CD4-positive, CD25-positive, alpha-beta regulatory T cell (primary cell): ENCODE data around the gene TRPM3. TPM values are rescaled to one million over a fixed set of nuclear protein-coding genes. Genes with fewer than 3 reads are reported as not detected.

Experiments
- ATAC-seq, 2 donors: fragments of 150-1000 bp; cut with Tn5 transposase; one replicate each; pipeline ENCODE4 v1.10.0; 2021; ENCODE audit warnings: low read depth in 2 of 2, moderate number of reproducible peaks in 2 of 2, moderate library complexity in 1 of 2
- DNase-seq, 3 donors: peaks; one replicate each; pipeline versions ENCODE4 v3.0.0 to v3.0.0-alpha.2; 2012 to 2022; ENCODE audit warnings: mixed read lengths in 1 of 3
- H3K27ac ChIP-seq: one replicate; pipeline ENCODE4 v1.7.0; 2013; ENCODE audit warnings: mild to moderate bottlenecking, low read length; ENCODE audit not compliant: insufficient read depth, poor library complexity, severe bottlenecking
- H3K27me3 ChIP-seq: one replicate; pipeline ENCODE4 v1.7.0; 2013; ENCODE audit warnings: low read length; ENCODE audit not compliant: control insufficient read depth, insufficient read depth
- H3K36me3 ChIP-seq: one replicate; pipeline ENCODE4 v1.7.0; 2013; ENCODE audit warnings: mild to moderate bottlenecking, low read length, moderate library complexity; ENCODE audit not compliant: control insufficient read depth, insufficient read depth
- H3K4me1 ChIP-seq: 2 replicates; pipeline ENCODE4 v1.7.0; 2013; ENCODE audit warnings: mild to moderate bottlenecking, low read length; ENCODE audit not compliant: insufficient read depth, control insufficient read depth, poor library complexity, severe bottlenecking
- H3K4me3 ChIP-seq: one replicate; pipeline ENCODE4 v1.7.0; 2013; ENCODE audit warnings: low read depth, mild to moderate bottlenecking, low read length, moderate library complexity
- H3K9me3 ChIP-seq, 2 experiments: 1 replicate in 1 of 2; 2 replicates in 1 of 2; pipeline ENCODE4 v1.7.0; 2013; ENCODE audit warnings: low read length in 2 of 2, mild to moderate bottlenecking in 1 of 2, moderate library complexity in 1 of 2; ENCODE audit not compliant: control insufficient read depth in 2 of 2
- H3K27ac Mint-ChIP-seq, 3 donors: one replicate each; pipeline ENCODE4 v1.8.0; 2020 to 2022; ENCODE audit warnings: mild to moderate bottlenecking in 3 of 3, mixed read lengths in 3 of 3, moderate library complexity in 2 of 3
- H3K27me3 Mint-ChIP-seq: one replicate; pipeline ENCODE4 v1.8.0; 2022; ENCODE audit warnings: mild to moderate bottlenecking, mixed read lengths
- H3K36me3 Mint-ChIP-seq: one replicate; pipeline ENCODE4 v1.8.0; 2020; ENCODE audit warnings: mixed read lengths
- H3K4me1 Mint-ChIP-seq, 4 donors: one replicate each; pipeline ENCODE4 v1.8.0; 2020 to 2022; ENCODE audit warnings: mixed read lengths in 4 of 4, mild to moderate bottlenecking in 1 of 4
- H3K4me3 Mint-ChIP-seq, 4 donors: one replicate each; pipeline ENCODE4 v1.8.0; 2020 to 2022; ENCODE audit warnings: mild to moderate bottlenecking in 4 of 4, mixed read lengths in 4 of 4, moderate library complexity in 3 of 4
- H3K9me3 Mint-ChIP-seq, 7 donors: one replicate each; pipeline ENCODE4 v1.8.0; 2020 to 2022; ENCODE audit warnings: mixed read lengths in 7 of 7, mild to moderate bottlenecking in 3 of 7, moderate library complexity in 2 of 7
- polyA plus RNA-seq, 4 donors: library from polyadenylated mRNA; unstranded; fragments of 300-500 nt; fragmentation: Illumina TruSeq; gene quantifications; one replicate each; pipeline ENCODE4 v1.2.3, GENCODE V29; 2021
- total RNA-seq: library from RNA; stranded (reverse); gene quantifications from one replicate; pipeline ENCODE4 v1.2.3, GENCODE V29; 2022

TRPM3 gene
- total and polyA plus RNA-seq, 5 donors from 2014 or later, result not detected

GRCh38 chr9:70995511-70995910 is 125.9 kb downstream of the TRPM3 start:
- ATAC-seq (no peak), DNase-seq (no peak)
- no peak overlapping the region for H3K27ac Mint-ChIP-seq
- no peak overlapping the region for H3K27ac ChIP-seq
- H3K27me3 ChIP-seq, result no peaks in the 10 kb centered on the region
- H3K9me3 Mint-ChIP-seq, result no peaks in the 10 kb centered on the region
- H3K4me1 ChIP-seq, result no peaks in the 10 kb centered on the region
- H3K4me3 Mint-ChIP-seq, result no peak overlapping the region
- H3K9me3 ChIP-seq, result no peaks in the 10 kb centered on the region
- H3K4me1 Mint-ChIP-seq, result no peaks in the 10 kb centered on the region
- no peaks in the 10 kb centered on the region for H3K36me3 ChIP-seq
- no peak overlapping the region for H3K4me3 ChIP-seq
- H3K27me3 Mint-ChIP-seq, result no peaks in the 10 kb centered on the region
- H3K36me3 Mint-ChIP-seq, result no peaks in the 10 kb centered on the region

GRCh38 chr9:70994582-70994981 is 126.8 kb downstream of the TRPM3 start:
- Mint-ChIP-seq H3K4me3 (no peak overlapping the region), H3K36me3 (no peaks in the 10 kb centered on the region), H3K4me1 (no peaks in the 10 kb centered on the region), H3K27ac (no peak overlapping the region), H3K9me3 (no peaks in the 10 kb centered on the region), H3K27me3 (no peaks in the 10 kb centered on the region)
- Histone ChIP-seq H3K9me3 (no peaks in the 10 kb centered on the region), H3K4me1 (no peaks in the 10 kb centered on the region), H3K27me3 (no peaks in the 10 kb centered on the region), H3K27ac (no peak overlapping the region), H3K4me3 (no peak overlapping the region), H3K36me3 (no peaks in the 10 kb centered on the region)
- DNase-seq (no peak), ATAC-seq (no peak)

- Mint-ChIP-seq H3K36me3 (no peaks in the 10 kb centered on the region), H3K27me3 (no peaks in the 10 kb centered on the region), H3K27ac (no peak overlapping the region), H3K4me1 (no peaks in the 10 kb centered on the region), H3K4me3 (no peak overlapping the region), H3K9me3 (peaks cover 0 to 8% (median 2%) of the 10 kb centered on the region in 7 donors)
- H3K27ac ChIP-seq, result no peak overlapping the region
- H3K27me3 ChIP-seq, result no peaks in the 10 kb centered on the region
- ATAC-seq (no peak), DNase-seq (no peak)
- H3K4me1 ChIP-seq, result no peaks in the 10 kb centered on the region
- H3K4me3 ChIP-seq, result no peak overlapping the region
- H3K9me3 ChIP-seq, result no peaks in the 10 kb centered on the region
- no peaks in the 10 kb centered on the region for H3K36me3 ChIP-seq
Observed at GRCh38 chr9:70988551-70988950, 132.9 kb downstream of the TRPM3 start.

- Histone ChIP-seq H3K4me1 (no peaks in the 10 kb centered on the region), H3K4me3 (no peak overlapping the region), H3K27me3 (no peaks in the 10 kb centered on the region), H3K36me3 (no peaks in the 10 kb centered on the region), H3K9me3 (peaks cover 0 to 4% of the 10 kb centered on the region in 2 experiments), H3K27ac (no peak overlapping the region)
- no peaks in the 10 kb centered on the region for H3K27me3 Mint-ChIP-seq
- H3K9me3 Mint-ChIP-seq, result peaks cover 0 to 14% (median 2%) of the 10 kb centered on the region in 7 donors
- H3K4me1 Mint-ChIP-seq, result no peaks in the 10 kb centered on the region
- no peak overlapping the region for H3K4me3 Mint-ChIP-seq
- ATAC-seq (no peak), DNase-seq (no peak)
- H3K36me3 Mint-ChIP-seq, result no peaks in the 10 kb centered on the region
- no peak overlapping the region for H3K27ac Mint-ChIP-seq
Observed at GRCh38 chr9:70987986-70988385, 133.4 kb downstream of the TRPM3 start.

GRCh38 chr9:70986984-70987383 is 134.4 kb downstream of the TRPM3 start:
- no peak overlapping the region for H3K27ac ChIP-seq
- Mint-ChIP-seq H3K27ac (no peak overlapping the region), H3K4me3 (no peak overlapping the region), H3K27me3 (no peaks in the 10 kb centered on the region), H3K4me1 (no peaks in the 10 kb centered on the region), H3K36me3 (no peaks in the 10 kb centered on the region), H3K9me3 (peaks cover 2 to 15% (median 6%) of the 10 kb centered on the region in 7 donors)
- H3K4me3 ChIP-seq, result no peak overlapping the region
- ATAC-seq, result no peak
- no peaks in the 10 kb centered on the region for H3K27me3 ChIP-seq
- no peak for DNase-seq
- peaks cover 0 to 4% of the 10 kb centered on the region in 2 experiments for H3K9me3 ChIP-seq
- H3K36me3 ChIP-seq, result no peaks in the 10 kb centered on the region
- no peaks in the 10 kb centered on the region for H3K4me1 ChIP-seq

GRCh38 chr9:70983723-70984295 is 137.6 kb downstream of the TRPM3 start:
- Histone ChIP-seq H3K27ac (no peak overlapping the region), H3K27me3 (no peaks in the 10 kb centered on the region), H3K4me3 (no peak overlapping the region), H3K36me3 (no peaks in the 10 kb centered on the region), H3K4me1 (no peaks in the 10 kb centered on the region), H3K9me3 (peaks cover 0 to 4% of the 10 kb centered on the region in 2 experiments)
- H3K27me3 Mint-ChIP-seq, result no peaks in the 10 kb centered on the region
- DNase-seq, result no peak
- H3K9me3 Mint-ChIP-seq, result peaks cover 2 to 15% (median 8%) of the 10 kb centered on the region in 7 donors
- no peaks in the 10 kb centered on the region for H3K36me3 Mint-ChIP-seq
- H3K4me3 Mint-ChIP-seq, result no peak overlapping the region
- no peak overlapping the region for H3K27ac Mint-ChIP-seq
- ATAC-seq, result no peak
- H3K4me1 Mint-ChIP-seq, result no peaks in the 10 kb centered on the region

- H3K27me3 Mint-ChIP-seq, result no peaks in the 10 kb centered on the region
- H3K36me3 Mint-ChIP-seq, result no peaks in the 10 kb centered on the region
- no peaks in the 10 kb centered on the region for H3K4me1 Mint-ChIP-seq
- no peak overlapping the region for H3K27ac ChIP-seq
- H3K4me3 ChIP-seq, result no peak overlapping the region
- no peak for DNase-seq
- peaks cover 2 to 18% (median 8%) of the 10 kb centered on the region in 7 donors for H3K9me3 Mint-ChIP-seq
- H3K36me3 ChIP-seq, result no peaks in the 10 kb centered on the region
- H3K4me3 Mint-ChIP-seq, result no peak overlapping the region
- H3K9me3 ChIP-seq, result peaks cover 0 to 4% of the 10 kb centered on the region in 2 experiments
- H3K27ac Mint-ChIP-seq, result no peak overlapping the region
- ATAC-seq, result no peak
- no peaks in the 10 kb centered on the region for H3K27me3 ChIP-seq
- no peaks in the 10 kb centered on the region for H3K4me1 ChIP-seq
Observed at GRCh38 chr9:70981312-70981711, 140.1 kb downstream of the TRPM3 start.

GRCh38 chr9:70979966-70980365 is 141.5 kb downstream of the TRPM3 start:
- H3K27ac ChIP-seq, result no peak overlapping the region
- no peak overlapping the region for H3K4me3 ChIP-seq
- no peak overlapping the region for H3K4me3 Mint-ChIP-seq
- peaks cover 0 to 4% of the 10 kb centered on the region in 2 experiments for H3K9me3 ChIP-seq
- H3K36me3 Mint-ChIP-seq, result no peaks in the 10 kb centered on the region
- peaks cover 2 to 18% (median 8%) of the 10 kb centered on the region in 7 donors for H3K9me3 Mint-ChIP-seq
- no peaks in the 10 kb centered on the region for H3K27me3 Mint-ChIP-seq
- no peaks in the 10 kb centered on the region for H3K27me3 ChIP-seq
- DNase-seq, result no peak
- no peaks in the 10 kb centered on the region for H3K4me1 ChIP-seq
- no peaks in the 10 kb centered on the region for H3K4me1 Mint-ChIP-seq
- no peaks in the 10 kb centered on the region for H3K36me3 ChIP-seq
- no peak for ATAC-seq
- no peak overlapping the region for H3K27ac Mint-ChIP-seq
